ENCODE measurements around the gene CAMK4. TPM values are rescaled to one million over a fixed set of nuclear protein-coding genes. Genes with fewer than 3 reads are reported as not detected.

Gene CAMK4
- total and polyA plus RNA-seq, 2 experiments from 2014 or later, result 4.2 to 7.3 TPM

GRCh38 chr5:111498346-111498745 lies 274.2 kb downstream of the CAMK4 start (continued):
- TF ChIP-seq ZNF462 (CRISPR knock-in tag; IDR thresholded peaks at IDR 0.05) (no peak), EZH2phosphoT487 (IDR thresholded peaks at IDR 0.05; ENCODE audit: unreplicated experiment) (no peak), ETS1 (IDR thresholded peaks at IDR 0.05) (no peak), POLR2AphosphoS5 (IDR thresholded peaks at IDR 0.05; ENCODE audit: low read depth) (no peak), ZNF114 (CRISPR knock-in tag; IDR thresholded peaks at IDR 0.05) (no peak), STAT1 (IDR thresholded peaks at IDR 0.05; ENCODE audit: unreplicated experiment) (no peak), REST (IDR thresholded peaks at IDR 0.05; ENCODE audit: unreplicated experiment) (no peak), NANOG (IDR thresholded peaks at IDR 0.05; ENCODE audit: borderline replicate concordance) (no peak), JUNB (IDR thresholded peaks at IDR 0.05; ENCODE audit: unreplicated experiment) (no peak)
